GM18499 (cell line): ENCODE data around the gene CFAP47.
"Not testable (repeated sequence)": the region's sequence is repeated elsewhere in the genome, so short reads cannot be mapped to it uniquely, and the experiment has no call there.

Experiments
- ATAC-seq: cut with Tn5 transposase; IDR thresholded peaks from one replicate; pipeline ENCODE4 v1.9.1; 2021; ENCODE audit warnings: moderate number of reproducible peaks; ENCODE audit not compliant: insufficient read depth, unreplicated experiment

The CFAP47 gene

GRCh38 chrX:35919536-35920309 lies at the start of gene CFAP47:
Gene CFAP47, plus strand, starts transcription at chrX:35919734. Its CDS starts 66 bp downstream, at chrX:35919800.
- no peak for ATAC-seq

- ATAC-seq: no peak
Measured at GRCh38 chrX:35880601-35881000, 38.9 kb upstream of the CFAP47 start.

GRCh38 chrX:35886135-35886534 lies 33.4 kb upstream of the CFAP47 start:
- ATAC-seq: no peak

GRCh38 chrX:35890699-35891098 lies 28.8 kb upstream of the CFAP47 start:
- ATAC-seq: no peak

- not testable (repeated sequence) for ATAC-seq
Measured at GRCh38 chrX:35986816-35987215, 67.3 kb downstream of the CFAP47 start.

GRCh38 chrX:36007207-36007606 lies 87.7 kb downstream of the CFAP47 start:
- ATAC-seq: no peak

GRCh38 chrX:36019125-36019524 lies 99.6 kb downstream of the CFAP47 start:
- no peak for ATAC-seq

- ATAC-seq: no peak
Measured at GRCh38 chrX:36035550-36035949, 116.0 kb downstream of the CFAP47 start.

GRCh38 chrX:36062778-36063177 lies 143.2 kb downstream of the CFAP47 start:
- ATAC-seq: no peak

GRCh38 chrX:36071061-36071460 lies 151.5 kb downstream of the CFAP47 start:
- ATAC-seq: no peak

GRCh38 chrX:36075009-36075408 lies 155.5 kb downstream of the CFAP47 start:
- not testable (repeated sequence) for ATAC-seq

- ATAC-seq: no peak
Measured at GRCh38 chrX:36083256-36083655, 163.7 kb downstream of the CFAP47 start.

- no peak for ATAC-seq
Measured at GRCh38 chrX:36087366-36087765, 167.8 kb downstream of the CFAP47 start.

- ATAC-seq: not testable (repeated sequence)
Measured at GRCh38 chrX:36088939-36089338, 169.4 kb downstream of the CFAP47 start.

GRCh38 chrX:36102425-36102824 lies 182.9 kb downstream of the CFAP47 start:
- no peak for ATAC-seq

- ATAC-seq: no peak
Measured at GRCh38 chrX:36116222-36116621, 196.7 kb downstream of the CFAP47 start.

GRCh38 chrX:36159254-36159653 lies 239.7 kb downstream of the CFAP47 start:
- ATAC-seq: no peak

- ATAC-seq: no peak
Measured at GRCh38 chrX:36160081-36160480, 240.5 kb downstream of the CFAP47 start.

- ATAC-seq: no peak
Measured at GRCh38 chrX:36198575-36198974, 279.0 kb downstream of the CFAP47 start.

GRCh38 chrX:36199928-36200327 lies 280.4 kb downstream of the CFAP47 start:
- ATAC-seq: no peak

GRCh38 chrX:36214924-36215323 lies 295.4 kb downstream of the CFAP47 start:
- ATAC-seq: no peak

GRCh38 chrX:36218801-36219200 lies 299.3 kb downstream of the CFAP47 start:
- no peak for ATAC-seq
